Coronary artery (tissue), 2 donors: ENCODE measurements around the gene CARD8.
"Not testable (repeated sequence)": the region's sequence is repeated elsewhere in the genome, so short reads cannot be mapped to it uniquely, and the experiment has no call there.

ENCODE experiments used
- DNase-seq: peaks from one replicate; pipeline ENCODE4 v3.0.0-alpha.2; 2017; ENCODE audit warnings: low spot score
- H3K27ac ChIP-seq, 2 donors: fragments of 200-600 bp; sonication (generic); one replicate each; pipeline ENCODE4 v1.5.1; 2016 to 2019
- H3K4me3 ChIP-seq: fragments of 200-600 bp; sonication (generic); 2 replicates; pipeline ENCODE4 v1.5.1; 2016; ENCODE audit warnings: mild to moderate bottlenecking, moderate library complexity
- CTCF ChIP-seq: fragments of 200-600 bp; sonication (generic); IDR thresholded peaks from one replicate; pipeline ENCODE4 v1.5.1; 2019; ENCODE audit warnings: antibody characterized with exemption

The CARD8 gene

GRCh38 chr19:48296963-48297734, 41.4 kb upstream of the CARD8 start:
- Histone ChIP-seq H3K4me3 (no peak overlapping the region), H3K27ac (no peak overlapping the region)
- DNase-seq, result no peak
- no peak for TF ChIP-seq CTCF

- TF ChIP-seq CTCF, result no peak
- no peak overlapping the region for H3K27ac ChIP-seq
- H3K4me3 ChIP-seq, result no peak overlapping the region
- DNase-seq, result no peak
These were observed 39.7 kb upstream of the CARD8 start for GRCh38 chr19:48295458-48295857.

- TF ChIP-seq CTCF, result no peak
- no peak overlapping the region for H3K27ac ChIP-seq
- H3K4me3 ChIP-seq, result no peak overlapping the region
- no peak for DNase-seq
These were observed 37.1 kb upstream of the CARD8 start for GRCh38 chr19:48292798-48293197.

- not testable (repeated sequence) for H3K27ac ChIP-seq, DNase-seq
- peak overlapping the region; percentile 67 for H3K4me3 ChIP-seq
These were observed 35.7 kb upstream of the CARD8 start for GRCh38 chr19:48291489-48291815.

GRCh38 chr19:48290771-48291488, 35.2 kb upstream of the CARD8 start:
- peak overlapping the region; percentile 67 for H3K4me3 ChIP-seq
- H3K27ac ChIP-seq, result no peak overlapping the region
- TF ChIP-seq CTCF, result peak; percentile 99
- DNase-seq, result peak; percentile 88

- H3K4me3 ChIP-seq, result peak overlapping the region; percentile 67
- TF ChIP-seq CTCF, result no peak
- no peak for DNase-seq
- H3K27ac ChIP-seq, result no peak overlapping the region
These were observed 34.7 kb upstream of the CARD8 start for GRCh38 chr19:48290401-48290770.

GRCh38 chr19:48287748-48288147, 32.0 kb upstream of the CARD8 start:
- H3K4me3 ChIP-seq, result no peak overlapping the region
- no peak for DNase-seq
- TF ChIP-seq CTCF, result no peak
- H3K27ac ChIP-seq, result no peak overlapping the region
